GM10266 (cell line): ENCODE data around the gene PIP4K2A.
"Not testable (repeated sequence)": the region's sequence is repeated elsewhere in the genome, so short reads cannot be mapped to it uniquely, and the experiment has no call there.

Source experiments
- DNase-seq: peaks from one replicate; pipeline ENCODE4 v3.0.0; 2012; ENCODE audit errors: extremely low spot score
- CTCF ChIP-seq: IDR thresholded peaks from 2 replicates; pipeline ENCODE4 v1.5.1; 2012; ENCODE audit warnings: mild to moderate bottlenecking, low read depth; ENCODE audit not compliant: control insufficient read depth, insufficient read depth; ENCODE audit errors: missing control alignments

PIP4K2A gene

GRCh38 chr10:22719406-22720042 lies 5.1 kb upstream of the PIP4K2A start:
- TF ChIP-seq CTCF: no peak
- no peak for DNase-seq

- not testable (repeated sequence) for DNase-seq
These were observed 4.3 kb upstream of the PIP4K2A start for GRCh38 chr10:22718659-22719058.

GRCh38 chr10:22717728-22718127 lies 3.4 kb upstream of the PIP4K2A start:
- no peak for TF ChIP-seq CTCF
- DNase-seq: no peak

GRCh38 chr10:22716943-22717342 lies 2.6 kb upstream of the PIP4K2A start:
- no peak for DNase-seq
- TF ChIP-seq CTCF: no peak

- no peak for TF ChIP-seq CTCF
- DNase-seq: no peak
These were observed 880 bp upstream of the PIP4K2A start for GRCh38 chr10:22715290-22715625.

GRCh38 chr10:22713853-22714478 lies 412 bp downstream of the PIP4K2A start:
- TF ChIP-seq CTCF: no peak
- no peak for DNase-seq

- no peak for TF ChIP-seq CTCF
- DNase-seq: peak; percentile 57
These were observed 1.2 kb downstream of the PIP4K2A start for GRCh38 chr10:22712956-22713852.
